Left renal pelvis (tissue), 4 donors: ENCODE results near the gene SIAH3. TPM values are rescaled to one million over a fixed set of nuclear protein-coding genes. Genes with fewer than 3 reads are reported as not detected.
"Not testable (repeated sequence)": the region's sequence is repeated elsewhere in the genome, so short reads cannot be mapped to it uniquely, and the experiment has no call there.

Source experiments
- DNase-seq, 4 donors: peaks; one replicate each; pipeline ENCODE4 v3.0.0-alpha.2; 2013; ENCODE audit warnings: low read depth in 4 of 4, low spot score in 3 of 4
- polyA plus RNA-seq, 4 donors: library from polyadenylated mRNA; unstranded; fragments of 120-200 nt; gene quantifications; one replicate each; pipeline ENCODE4 v1.2.1, GENCODE V29; 2013; ENCODE audit not compliant: insufficient read length in 4 of 4

Gene SIAH3, protein sequence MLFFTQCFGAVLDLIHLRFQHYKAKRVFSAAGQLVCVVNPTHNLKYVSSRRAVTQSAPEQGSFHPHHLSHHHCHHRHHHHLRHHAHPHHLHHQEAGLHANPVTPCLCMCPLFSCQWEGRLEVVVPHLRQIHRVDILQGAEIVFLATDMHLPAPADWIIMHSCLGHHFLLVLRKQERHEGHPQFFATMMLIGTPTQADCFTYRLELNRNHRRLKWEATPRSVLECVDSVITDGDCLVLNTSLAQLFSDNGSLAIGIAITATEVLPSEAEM
- polyA plus RNA-seq = 1 to 10 TPM in 3 of 4 donors, under 1 TPM in 1; 0.72 to 2.8 (median 1.1) TPM

DNA sequence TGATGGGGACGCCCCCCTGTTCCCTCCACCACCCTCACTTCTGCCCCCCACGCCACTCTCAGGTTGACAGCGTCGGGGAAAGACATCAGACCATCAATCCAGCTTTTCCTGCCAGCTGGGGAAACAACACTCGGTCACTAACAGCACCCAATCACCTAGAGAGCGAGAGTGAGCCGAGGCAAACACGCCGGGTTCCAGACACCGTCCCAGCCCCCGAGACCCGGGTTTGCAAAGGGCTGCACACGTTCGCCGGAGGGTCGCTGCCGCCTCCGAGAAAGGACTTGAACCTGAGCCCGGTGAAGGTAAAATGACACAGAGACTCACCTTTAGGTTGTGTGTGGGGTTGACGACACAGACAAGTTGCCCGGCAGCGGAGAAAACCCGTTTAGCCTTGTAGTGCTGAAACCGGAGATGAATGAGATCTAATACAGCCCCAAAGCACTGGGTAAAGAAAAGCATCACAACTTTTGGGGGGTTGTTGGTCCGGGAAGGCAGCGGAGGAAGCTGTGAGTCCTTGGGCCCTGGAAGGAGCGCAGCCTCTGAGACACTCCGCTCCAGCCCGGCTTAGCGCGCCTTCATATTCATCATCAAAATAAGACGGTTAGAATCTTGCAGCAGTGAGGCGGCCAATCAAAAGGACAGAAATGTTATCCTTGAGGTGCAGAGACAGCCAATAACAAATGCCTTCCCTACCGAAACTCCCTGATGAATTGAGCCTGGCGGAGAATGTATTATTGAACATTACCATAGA is at the start of gene SIAH3:
Gene SIAH3, minus strand, starts transcription at position 583 of the 751 bp plus-strand sequence. Its CDS starts 124 bp downstream, at position 459.
- no peak for DNase-seq

DNA sequence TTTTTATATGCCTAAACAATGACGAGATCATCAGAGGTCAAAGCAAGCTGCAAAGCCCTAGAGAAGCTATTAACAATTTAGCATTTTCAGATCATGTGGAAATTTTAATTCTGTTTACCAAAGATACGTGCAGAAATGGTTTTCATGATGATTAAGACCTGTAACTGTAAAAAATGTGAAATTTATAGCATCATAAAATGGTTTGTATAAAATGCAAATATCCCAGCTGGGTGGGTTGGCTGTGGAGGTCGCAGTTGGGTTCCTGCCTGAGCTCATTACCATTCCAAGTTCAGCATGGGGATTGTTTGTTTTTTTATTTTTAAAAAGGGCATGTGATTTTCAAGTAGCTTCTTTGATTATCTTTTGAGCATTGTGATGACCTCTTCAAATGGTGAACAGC is 47.9 kb upstream of the SIAH3 start:
- DNase-seq = no peak

DNA sequence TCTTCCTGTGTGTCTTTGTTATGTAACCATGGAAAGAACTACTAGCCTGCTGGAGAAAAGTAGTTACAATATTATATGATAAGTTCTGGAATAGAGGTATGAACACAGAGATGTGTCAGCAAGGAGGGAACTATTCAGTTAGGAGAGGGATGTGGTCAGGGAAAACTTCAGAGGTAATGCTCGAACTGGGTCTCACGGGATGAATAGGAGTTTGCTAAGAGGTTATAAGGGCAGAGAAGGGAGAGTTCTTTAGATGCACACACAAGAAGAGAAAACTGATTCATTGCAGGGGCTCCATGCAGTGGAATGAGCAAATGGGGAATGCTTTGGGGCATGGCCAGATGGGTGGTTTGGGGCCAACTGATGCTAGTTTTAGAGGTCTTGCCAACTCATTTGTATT is 46.0 kb upstream of the SIAH3 start:
- no peak for DNase-seq

DNA sequence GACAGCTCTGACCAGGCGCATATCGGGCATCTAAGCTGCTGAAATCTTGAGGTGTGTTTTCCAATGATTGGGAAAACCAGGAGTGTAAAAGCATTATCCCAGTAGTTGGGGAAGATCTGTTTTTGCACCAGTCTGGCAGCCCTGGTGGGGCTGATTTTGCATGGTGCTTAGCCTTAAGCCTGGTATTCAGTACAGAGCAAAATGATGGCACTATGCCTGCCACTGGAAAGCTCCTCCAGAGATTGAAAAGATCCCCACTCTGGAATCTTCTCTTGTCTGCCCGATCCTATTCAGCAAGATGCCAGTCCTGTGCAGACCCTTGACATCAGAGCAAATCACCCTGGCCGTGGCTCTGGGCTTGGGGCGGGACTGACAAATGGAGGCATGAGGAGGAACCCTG is 44.7 kb upstream of the SIAH3 start:
- DNase-seq = no peak

DNA sequence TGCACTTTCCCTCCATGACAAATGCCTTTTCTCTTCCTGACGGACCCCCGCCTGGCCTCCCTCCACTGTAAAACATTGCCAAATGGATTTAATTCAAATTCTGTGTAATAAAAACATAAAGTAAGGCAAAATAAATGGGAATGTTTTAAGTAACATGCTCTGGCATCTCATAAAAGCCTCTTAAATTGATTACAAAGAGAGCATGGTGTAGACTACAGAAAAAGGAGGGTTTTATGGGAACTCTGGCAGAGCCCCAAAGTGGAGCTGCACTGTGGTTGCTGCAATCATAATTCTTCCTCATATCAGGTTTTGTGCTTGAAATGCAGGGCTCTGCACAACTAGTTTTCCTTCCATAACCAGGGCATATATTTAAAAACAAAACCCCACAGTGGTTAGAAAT is 44.3 kb upstream of the SIAH3 start:
- peak in 2 of 4 donors; percentile 36 to 53 for DNase-seq

DNA sequence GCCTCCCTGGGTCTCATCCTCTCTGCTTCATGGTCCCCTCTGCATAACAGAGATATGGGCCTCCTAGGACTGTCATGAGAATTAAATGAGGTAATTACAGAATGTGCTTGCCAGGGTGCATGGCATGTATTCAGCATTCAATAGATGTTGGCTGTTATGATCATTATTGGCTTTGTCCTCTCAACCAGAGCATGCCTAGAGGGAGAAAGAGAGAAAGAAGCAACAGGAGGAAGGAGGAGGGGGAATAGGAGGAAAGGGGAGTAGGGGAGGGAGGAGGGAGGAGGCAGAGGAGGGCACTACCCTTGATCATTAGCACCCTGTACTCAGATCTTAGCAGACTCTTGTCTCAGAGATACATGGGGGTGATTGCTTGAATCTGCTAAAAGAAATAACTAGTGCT is 41.0 kb upstream of the SIAH3 start:
- no peak for DNase-seq

DNA sequence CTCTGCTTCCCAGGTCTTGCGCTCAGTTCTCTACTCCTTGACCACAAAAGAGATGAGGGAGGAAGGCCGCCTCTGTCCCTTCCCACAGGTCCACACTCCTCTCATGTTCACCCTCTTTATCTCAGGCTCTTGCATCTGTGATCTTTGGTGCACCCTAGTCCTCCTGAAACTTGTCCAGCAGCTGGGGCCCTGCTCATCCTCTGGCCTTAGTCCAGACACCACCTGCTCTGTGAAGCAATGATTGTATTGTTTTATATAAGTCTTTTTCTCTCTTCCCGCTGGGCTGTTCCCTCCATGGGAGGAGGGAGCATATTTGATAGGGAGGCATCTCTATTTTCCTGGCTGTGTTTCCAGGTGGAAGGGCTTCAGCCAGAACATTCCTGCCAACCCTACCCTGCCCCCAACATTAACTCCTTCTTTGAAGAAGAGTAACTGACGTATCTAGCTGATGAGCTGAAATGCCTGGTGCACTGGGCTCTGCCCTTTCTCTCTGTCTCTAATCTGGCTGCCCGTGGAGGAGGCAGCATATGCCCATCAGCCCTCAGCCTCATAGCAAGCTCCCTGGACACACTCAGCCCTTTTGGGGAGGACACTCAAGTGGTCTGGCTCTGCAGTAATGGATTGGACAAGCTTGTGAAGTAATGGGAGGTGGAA is 38.2 kb upstream of the SIAH3 start:
- DNase-seq = no peak

DNA sequence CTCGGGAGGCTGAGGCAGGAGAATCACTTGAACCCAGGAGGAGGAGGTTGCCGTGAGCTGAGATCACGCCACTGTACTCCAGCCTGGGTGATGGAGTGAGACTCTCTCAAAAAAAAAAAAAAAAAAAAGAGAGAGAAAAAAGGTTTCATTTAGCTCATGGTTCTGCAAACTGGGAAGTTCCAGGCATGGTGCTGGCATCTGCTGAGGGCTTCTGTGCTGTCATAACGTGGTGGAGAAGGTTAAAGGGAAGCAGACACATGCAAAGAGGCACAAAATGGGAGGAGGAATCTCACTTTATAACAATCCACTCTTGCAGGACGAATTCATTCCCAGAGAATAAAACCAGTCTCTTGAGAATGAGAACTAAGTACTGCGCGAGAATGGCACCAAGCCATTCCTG is 34.9 kb upstream of the SIAH3 start:
- no peak for DNase-seq

DNA sequence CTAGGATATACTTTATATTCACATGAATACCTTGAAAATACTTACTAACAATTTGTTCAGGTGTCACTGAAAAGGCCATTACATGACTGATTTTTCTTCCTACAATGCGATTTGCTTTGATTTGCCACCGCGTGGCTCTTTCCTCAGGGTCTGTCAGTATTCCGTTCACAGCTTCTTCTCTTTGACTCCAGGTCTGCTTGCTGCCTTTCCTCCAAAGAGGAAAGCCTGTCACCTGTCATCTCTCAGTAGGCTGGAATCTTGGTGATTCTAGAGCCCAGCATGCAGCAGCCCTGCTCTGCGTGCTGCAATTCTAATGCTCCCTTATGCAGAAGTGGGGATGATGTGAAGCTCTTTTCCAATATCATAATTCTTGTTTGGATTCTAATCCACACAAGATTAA is 33.6 kb upstream of the SIAH3 start:
- DNase-seq = no peak

DNA sequence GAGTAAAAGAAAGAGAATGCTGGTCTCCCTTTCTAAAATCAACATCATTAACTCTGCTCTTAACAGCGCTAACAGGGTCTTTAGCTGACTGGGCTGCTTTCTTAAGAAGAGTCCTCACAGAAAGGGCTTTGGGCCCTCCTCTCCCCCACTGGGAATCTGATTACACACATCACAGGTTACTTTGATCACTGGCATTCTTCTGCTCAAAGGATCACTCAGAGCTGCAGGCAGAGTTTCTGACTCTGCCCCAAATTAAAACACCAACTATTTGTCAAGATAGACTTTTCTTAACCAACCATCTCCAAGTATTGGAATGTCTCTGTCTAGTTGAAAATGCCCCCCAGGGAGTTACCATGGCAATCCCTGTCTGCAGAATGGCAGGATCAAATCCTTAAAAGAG is 31.1 kb upstream of the SIAH3 start:
- no peak for DNase-seq

DNA sequence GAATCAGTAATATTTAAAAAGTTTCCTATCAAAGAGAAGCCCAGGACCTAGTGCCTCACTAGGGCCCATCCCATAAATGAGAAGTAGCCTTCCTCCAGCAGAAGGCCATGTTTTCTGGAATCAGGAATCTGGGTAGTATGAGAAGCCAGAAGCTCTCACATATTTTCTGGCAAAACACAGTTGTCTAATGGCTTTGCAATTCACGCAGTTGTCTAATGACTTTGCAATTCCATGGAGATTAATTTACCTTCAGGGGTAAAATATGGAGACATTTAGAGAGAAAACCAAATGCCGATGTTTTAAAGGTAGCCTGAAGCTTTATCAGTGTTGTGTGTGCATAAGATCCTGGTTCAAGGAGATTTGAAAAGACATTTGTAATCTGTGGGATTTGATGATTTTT is 29.8 kb upstream of the SIAH3 start:
- no peak for DNase-seq

DNA sequence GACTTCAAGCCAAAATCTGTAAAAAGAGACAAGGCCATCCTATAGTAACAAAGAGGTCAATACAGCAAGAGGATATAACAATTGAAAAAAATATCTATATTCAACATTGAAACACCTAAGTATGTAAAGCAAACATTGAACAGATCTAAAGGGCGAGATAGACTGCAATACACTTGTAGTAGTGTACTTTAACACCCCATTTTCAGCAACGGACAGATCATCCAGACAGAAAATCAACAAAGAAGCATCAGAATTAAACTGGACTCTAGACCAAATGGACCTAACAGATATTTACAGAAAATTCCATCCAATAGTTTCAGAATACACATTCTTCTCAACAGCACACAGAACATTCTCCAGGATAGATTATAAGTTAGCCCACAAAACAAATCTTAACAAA is 28.7 kb upstream of the SIAH3 start:
- DNase-seq = no peak

DNA sequence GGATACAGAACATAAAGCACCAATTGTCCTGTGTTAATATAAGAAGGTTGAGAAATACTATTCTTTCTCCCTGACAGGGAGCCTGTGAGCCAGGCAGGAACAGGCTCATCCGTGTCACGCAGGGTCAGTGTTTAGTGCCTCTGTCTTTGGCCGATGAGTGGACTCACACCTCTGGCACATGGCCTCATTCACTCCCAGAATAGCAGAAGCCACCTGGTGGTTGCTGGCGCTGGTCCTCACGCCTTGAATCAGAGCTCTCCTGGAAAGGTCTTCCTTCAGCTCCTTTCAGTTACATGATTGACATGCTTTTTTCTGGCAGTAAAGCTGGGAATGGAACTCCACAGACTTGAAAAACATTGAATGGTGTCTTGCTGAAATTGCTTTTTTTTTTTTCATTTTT is 28.1 kb upstream of the SIAH3 start:
- no peak for DNase-seq

DNA sequence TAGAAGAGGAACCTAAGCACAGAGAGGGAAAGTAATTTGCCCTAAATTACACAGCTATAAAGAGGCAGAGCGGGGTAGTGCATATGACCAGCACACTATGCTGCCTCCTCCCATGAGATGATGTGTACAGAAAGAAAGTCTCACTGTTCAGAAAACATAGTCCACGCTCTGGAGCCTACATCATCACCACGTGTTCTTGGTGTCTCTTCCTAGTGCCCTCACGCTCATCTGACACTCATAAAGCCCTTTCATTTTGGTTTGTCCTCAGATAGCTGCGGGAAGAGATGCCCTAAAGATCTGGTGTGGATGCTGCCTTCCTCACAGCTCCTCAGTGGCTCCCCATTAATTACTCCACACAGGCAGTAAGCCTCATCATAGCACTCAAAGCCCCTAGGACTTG is 27.4 kb upstream of the SIAH3 start:
- DNase-seq = no peak

DNA sequence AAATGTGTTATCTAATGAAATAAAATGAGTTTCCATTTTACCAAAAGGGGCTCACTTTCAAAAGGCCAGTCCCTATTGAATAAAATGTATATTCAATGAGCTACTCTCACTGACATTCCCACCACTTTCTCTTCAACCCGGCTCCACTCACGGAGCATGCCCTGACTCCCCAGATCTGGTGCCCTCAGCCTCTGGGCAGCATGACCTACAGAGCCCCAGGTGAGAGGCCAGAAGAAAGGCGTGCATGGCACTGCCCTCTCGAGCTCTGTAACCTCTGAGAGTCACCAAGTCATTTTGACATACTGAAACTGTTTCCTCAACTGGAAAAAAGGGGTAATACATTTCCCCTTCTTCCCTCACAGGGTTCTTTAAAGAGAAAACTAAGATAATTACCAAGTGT is 25.2 kb upstream of the SIAH3 start:
- no peak for DNase-seq

DNA sequence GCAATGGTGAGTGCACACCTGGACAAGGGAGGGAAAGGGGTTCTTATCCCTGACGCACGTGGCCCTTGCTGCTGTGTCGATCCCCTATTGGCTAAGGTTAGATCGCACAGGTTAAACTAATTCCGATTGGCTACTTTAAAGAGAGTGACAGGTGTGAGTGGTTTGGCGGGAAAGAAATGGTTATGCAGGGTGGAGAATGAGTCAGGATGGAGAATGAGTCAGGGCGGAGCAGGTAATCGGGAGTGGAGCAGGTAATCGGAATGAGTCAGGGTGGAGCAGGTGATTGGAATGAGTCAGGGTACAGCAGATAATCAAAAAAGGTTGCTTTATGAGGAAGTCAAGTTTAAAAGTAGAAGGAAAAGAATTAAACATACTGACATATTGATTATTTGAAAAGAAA is 24.4 kb upstream of the SIAH3 start:
- no peak for DNase-seq

DNA sequence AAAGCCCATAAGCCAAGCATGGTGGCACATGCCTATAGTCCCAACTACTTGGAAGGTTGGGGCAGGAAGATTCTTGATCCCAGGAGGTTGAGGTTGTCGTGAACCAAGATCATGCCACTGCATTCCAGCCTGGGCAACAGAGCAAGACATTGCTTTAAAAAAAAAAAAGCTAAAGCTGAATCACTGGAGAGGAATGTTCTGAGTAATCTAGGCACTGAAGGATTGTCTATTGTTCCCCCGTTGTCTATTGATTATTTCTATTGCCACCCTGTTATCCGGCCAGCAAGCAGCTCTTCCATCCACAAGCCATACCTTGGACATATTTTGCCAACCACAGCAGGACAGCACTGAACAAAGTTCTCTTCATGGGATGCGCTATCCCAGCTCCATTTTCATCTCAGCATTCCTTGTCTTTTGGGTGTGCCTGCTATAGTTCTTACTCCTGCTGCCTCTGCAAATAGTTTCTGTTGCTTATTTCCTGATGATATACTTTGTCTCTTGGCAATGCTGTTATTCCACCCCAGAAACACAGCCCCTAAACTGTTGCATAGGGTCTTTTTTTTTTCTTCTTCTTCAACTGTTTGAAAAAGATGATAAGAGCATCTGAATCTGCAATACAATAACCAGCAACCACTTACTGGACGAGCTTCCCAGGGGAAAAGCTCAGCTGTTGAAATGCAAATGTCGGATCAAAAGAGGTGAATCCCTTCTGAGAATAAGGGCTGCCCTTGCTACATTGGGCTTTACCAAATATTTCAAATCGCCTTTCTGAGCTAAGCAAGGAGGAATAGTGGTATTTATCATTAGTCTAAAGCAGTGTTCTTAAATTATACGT is 22.2 kb upstream of the SIAH3 start:
- no peak for DNase-seq

DNA sequence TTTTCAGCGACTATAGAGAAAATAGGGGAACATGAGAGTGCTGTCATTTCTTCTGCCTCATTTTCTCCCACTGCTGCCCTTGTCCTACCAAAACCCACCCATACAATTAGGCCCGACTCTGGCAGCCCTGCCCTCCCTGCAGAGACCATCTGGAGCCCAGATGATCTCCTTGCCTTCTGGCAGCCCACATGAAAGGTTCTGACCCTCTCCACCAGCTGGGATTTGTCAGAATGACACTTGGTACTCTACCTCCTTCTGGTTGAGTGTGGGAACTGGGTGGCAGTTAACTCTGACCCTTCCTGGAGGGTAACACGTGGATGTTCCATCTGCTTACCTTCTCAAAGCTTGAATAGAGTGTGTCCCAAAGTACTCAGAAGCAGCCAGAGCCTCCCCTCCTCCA is 21.0 kb upstream of the SIAH3 start:
- DNase-seq = no peak

DNA sequence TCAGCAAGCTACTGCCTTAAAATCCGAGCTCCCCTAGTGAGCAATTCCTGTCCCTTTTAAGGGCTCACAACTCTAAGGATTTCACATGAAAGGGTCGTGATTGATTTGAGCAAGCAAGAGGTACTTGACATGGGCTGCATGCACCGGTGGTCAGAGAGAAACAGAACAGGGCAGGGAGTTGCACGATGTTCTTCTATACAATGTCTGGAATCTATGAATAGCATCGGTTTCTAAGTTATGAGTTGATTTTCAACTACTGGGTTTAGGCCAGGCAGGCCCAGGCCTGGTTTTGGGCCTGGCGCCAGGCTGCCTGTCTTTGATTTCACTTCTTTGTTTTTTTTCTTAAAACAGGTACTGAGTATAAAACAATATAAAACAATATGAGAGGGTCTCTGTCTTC is 19.6 kb upstream of the SIAH3 start:
- DNase-seq = not testable (repeated sequence)

DNA sequence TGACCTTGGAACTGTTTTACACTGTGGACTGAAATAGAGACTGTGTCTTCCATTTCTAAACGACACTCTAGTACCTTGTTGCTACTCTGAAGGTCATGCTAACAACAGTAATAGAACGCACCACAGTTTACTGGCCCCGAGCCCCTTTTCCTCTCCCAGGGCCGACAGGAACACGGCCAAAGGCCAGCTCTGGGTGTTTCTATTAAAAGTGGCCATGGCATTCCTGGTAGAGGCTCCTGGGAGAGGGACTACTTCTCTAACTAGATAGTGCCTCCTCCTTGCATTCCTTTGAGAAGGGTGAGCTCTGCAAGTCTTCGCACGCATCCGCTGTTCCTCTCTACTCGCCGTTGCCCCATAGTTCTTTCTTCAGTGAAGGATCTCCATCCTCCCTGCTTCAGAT is 18.7 kb upstream of the SIAH3 start:
- no peak for DNase-seq

DNA sequence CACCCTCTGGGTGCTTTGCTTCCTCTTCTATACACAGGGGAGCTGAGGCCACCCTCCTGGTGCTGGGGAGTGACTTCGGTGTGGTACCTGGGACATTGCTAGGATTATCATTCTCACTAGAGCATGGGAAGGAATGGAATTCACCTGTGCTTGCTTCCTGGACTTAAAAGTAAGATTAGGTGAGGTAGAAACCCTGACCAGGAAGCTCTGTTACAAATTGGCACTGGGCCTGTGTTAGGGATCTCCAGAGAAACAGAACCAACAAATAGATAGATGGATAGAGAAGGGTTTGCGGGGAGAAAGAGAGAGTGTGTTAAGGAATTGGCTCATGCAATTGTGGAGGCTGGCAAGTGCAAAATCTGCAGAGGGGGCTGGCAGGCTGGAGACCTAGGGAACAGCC is 13.9 kb upstream of the SIAH3 start:
- no peak for DNase-seq
